HUES48 (cell line): ENCODE results near the gene WASHC2A.
A peak's percentile ranks its signal among the peaks of the same experiment; 100 is the strongest.
"Not testable (repeated sequence)": the region's sequence is repeated elsewhere in the genome, so short reads cannot be mapped to it uniquely, and the experiment has no call there.

ENCODE experiments used
- H3K27ac ChIP-seq: one replicate; pipeline ENCODE4 v1.7.0; 2013; ENCODE audit warnings: low read depth, low read length, inconsistent platforms
- H3K27me3 ChIP-seq: 2 replicates; pipeline ENCODE4 v1.6.1; 2013; ENCODE audit warnings: mild to moderate bottlenecking, low read length; ENCODE audit not compliant: control insufficient read depth, insufficient read depth
- H3K36me3 ChIP-seq: 2 replicates; pipeline ENCODE4 v1.6.1; 2013; ENCODE audit warnings: low read length; ENCODE audit not compliant: control insufficient read depth, insufficient read depth
- H3K4me1 ChIP-seq: 2 replicates; pipeline ENCODE4 v1.6.1; 2013; ENCODE audit warnings: mild to moderate bottlenecking, low read length; ENCODE audit not compliant: control insufficient read depth, insufficient read depth
- H3K4me3 ChIP-seq: 2 replicates; pipeline ENCODE4 v1.5.1; 2013; ENCODE audit warnings: mild to moderate bottlenecking, low read depth, low read length
- H3K9ac ChIP-seq: 2 replicates; pipeline ENCODE4 v1.6.1; 2013; ENCODE audit warnings: mild to moderate bottlenecking, low read depth, low read length, moderate library complexity
- H3K9me3 ChIP-seq: 2 replicates; pipeline ENCODE4 v1.6.1; 2013; ENCODE audit warnings: low read length; ENCODE audit not compliant: control insufficient read depth, insufficient read depth

The WASHC2A gene

DNA sequence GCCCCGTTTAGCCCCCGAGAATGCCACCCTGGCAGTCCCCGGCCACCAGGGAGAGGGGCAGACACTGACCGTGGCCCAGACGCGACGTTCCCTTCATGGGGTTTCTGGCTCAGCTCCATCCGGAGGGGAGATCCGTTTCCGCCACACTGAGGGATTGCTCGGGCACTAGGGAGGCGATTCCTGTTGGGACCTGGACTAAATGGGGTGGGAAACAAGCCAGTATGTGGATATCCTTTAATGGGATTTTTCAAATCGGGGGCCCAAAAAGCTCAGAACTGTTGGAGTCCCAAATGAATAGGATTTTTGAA lies 552 bp downstream of the WASHC2A start:
- not testable (repeated sequence) for H3K9ac ChIP-seq, H3K27ac ChIP-seq, H3K9me3 ChIP-seq, H3K27me3 ChIP-seq, H3K36me3 ChIP-seq, H3K4me1 ChIP-seq
- H3K4me3 ChIP-seq = peak overlapping the region; percentile 76; the same call in 1 of the 2 replicates

DNA sequence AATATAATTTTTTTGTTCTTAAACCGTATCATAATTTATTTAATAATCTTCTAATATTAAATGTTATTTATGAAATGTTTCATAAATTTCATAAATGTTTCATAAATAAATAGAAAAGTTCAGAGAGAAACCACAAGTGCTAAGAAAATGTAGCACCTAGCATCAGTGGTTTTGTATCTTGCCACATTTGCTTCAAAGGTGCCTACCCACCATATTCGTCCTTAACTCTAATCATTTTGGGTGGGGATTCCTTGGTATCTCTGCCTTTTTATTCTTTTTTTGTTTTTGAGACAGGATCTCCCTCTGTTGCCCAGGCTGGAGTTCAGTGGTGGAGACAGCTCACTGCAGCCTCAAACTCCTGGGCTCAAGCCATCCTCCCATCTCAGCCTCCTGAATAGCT lies 7.4 kb downstream of the WASHC2A start:
- not testable (repeated sequence) for H3K9me3 ChIP-seq, H3K27me3 ChIP-seq, H3K27ac ChIP-seq, H3K4me3 ChIP-seq, H3K4me1 ChIP-seq, H3K36me3 ChIP-seq, H3K9ac ChIP-seq

DNA sequence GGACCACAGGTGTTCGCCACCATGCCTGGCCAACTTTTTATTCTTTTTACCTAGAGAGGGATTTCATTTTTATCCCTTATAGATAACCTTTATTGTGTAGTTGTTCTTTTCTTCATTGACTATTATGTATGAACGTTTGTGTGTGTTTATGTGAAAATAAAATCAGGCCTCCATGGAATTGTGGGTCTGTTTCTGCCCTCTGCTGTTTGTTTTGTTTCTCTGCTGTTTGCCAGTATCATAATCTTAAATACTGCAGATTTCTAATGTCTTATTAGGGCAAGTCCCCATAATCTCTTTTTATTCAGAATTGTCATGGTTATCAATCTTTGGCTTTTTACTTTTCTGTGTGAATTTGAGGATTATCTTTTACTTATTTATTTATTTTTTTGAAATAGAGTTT lies 7.8 kb downstream of the WASHC2A start:
- H3K27ac ChIP-seq, H3K36me3 ChIP-seq: not testable (repeated sequence)

GRCh38 chr10:50091304-50091703 lies 23.6 kb downstream of the WASHC2A start:
- not testable (repeated sequence) for H3K9me3 ChIP-seq, H3K27ac ChIP-seq, H3K4me1 ChIP-seq, H3K36me3 ChIP-seq, H3K9ac ChIP-seq, H3K27me3 ChIP-seq, H3K4me3 ChIP-seq

More for the DNA sequence above, 7.8 kb downstream of the WASHC2A start:
- not testable (repeated sequence) for H3K27me3 ChIP-seq, H3K4me1 ChIP-seq, H3K4me3 ChIP-seq, H3K9ac ChIP-seq, H3K9me3 ChIP-seq

GRCh38 chr10:50092928-50093327 lies 25.2 kb downstream of the WASHC2A start:
- not testable (repeated sequence) for H3K27me3 ChIP-seq, H3K27ac ChIP-seq, H3K9ac ChIP-seq, H3K36me3 ChIP-seq, H3K4me3 ChIP-seq, H3K4me1 ChIP-seq, H3K9me3 ChIP-seq

GRCh38 chr10:50094630-50095029 lies 26.9 kb downstream of the WASHC2A start:
- not testable (repeated sequence) for H3K27me3 ChIP-seq, H3K4me3 ChIP-seq, H3K9ac ChIP-seq, H3K36me3 ChIP-seq, H3K4me1 ChIP-seq, H3K27ac ChIP-seq, H3K9me3 ChIP-seq

DNA sequence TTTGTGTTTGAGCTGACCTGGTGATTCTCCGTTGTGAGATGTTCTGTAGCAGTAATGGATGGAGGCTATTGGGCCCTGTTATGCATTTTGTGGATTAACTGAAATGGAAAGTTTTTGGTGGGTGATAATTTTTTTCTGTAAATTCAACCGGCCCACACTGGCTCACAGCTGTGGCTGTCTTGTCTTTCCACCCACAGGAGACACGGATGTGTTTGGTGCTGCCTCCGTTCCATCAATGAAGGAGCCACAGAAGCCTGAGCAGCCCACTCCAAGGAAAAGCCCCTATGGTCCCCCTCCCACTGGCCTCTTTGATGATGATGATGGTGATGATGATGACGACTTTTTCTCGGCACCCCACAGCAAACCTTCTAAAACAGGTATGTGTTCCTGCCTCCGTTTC lies 27.6 kb downstream of the WASHC2A start:
- not testable (repeated sequence) for H3K27ac ChIP-seq, H3K9ac ChIP-seq, H3K4me3 ChIP-seq, H3K9me3 ChIP-seq, H3K4me1 ChIP-seq, H3K27me3 ChIP-seq, H3K36me3 ChIP-seq

DNA sequence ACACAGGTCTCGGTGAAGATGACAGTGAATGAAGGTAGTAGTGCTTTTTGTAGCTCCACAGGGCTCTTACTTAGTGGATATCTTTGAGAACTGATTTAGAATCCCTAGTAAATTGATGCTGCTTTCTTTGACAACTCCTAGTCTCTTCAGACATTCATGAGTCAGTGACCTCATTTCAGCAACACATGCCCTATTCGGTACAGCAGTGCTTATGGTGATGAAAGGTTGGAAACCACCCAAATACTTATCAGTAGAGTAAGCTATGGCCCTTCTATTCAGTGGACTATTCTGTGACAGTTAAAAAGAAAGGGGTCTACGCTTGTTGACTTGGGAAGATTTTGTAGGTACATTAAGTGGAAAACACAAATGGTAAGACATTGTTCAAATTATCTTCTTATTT lies 29.0 kb downstream of the WASHC2A start:
- H3K27me3 ChIP-seq, H3K36me3 ChIP-seq, H3K4me3 ChIP-seq, H3K27ac ChIP-seq, H3K9me3 ChIP-seq, H3K9ac ChIP-seq, H3K4me1 ChIP-seq: not testable (repeated sequence)

GRCh38 chr10:50098645-50099044 lies 30.9 kb downstream of the WASHC2A start:
- H3K27me3 ChIP-seq, H3K9me3 ChIP-seq, H3K4me3 ChIP-seq, H3K9ac ChIP-seq, H3K4me1 ChIP-seq, H3K36me3 ChIP-seq, H3K27ac ChIP-seq: not testable (repeated sequence)

DNA sequence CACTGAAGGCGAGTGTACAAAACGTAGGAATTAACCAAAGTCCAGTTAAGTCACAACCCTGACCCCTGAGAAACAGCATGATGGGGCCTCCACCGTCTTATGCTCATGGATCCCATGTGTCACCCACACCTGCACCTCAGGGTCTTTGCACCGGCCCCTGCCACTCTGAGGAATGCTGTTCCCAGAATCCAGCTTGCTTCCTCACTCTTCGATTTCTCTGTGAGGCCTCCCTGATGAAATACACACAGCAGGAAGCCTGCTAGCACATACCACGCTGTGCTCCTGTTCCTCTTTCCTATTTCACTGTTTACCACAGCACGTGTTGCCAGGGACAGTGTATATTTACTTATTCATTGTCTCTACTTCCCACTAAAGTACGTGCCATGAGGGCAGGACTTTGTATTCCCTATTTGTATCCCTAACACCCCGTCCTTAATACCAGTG lies 33.4 kb downstream of the WASHC2A start:
- H3K27me3 ChIP-seq, H3K36me3 ChIP-seq, H3K4me1 ChIP-seq, H3K4me3 ChIP-seq, H3K9ac ChIP-seq, H3K9me3 ChIP-seq, H3K27ac ChIP-seq: not testable (repeated sequence)

DNA sequence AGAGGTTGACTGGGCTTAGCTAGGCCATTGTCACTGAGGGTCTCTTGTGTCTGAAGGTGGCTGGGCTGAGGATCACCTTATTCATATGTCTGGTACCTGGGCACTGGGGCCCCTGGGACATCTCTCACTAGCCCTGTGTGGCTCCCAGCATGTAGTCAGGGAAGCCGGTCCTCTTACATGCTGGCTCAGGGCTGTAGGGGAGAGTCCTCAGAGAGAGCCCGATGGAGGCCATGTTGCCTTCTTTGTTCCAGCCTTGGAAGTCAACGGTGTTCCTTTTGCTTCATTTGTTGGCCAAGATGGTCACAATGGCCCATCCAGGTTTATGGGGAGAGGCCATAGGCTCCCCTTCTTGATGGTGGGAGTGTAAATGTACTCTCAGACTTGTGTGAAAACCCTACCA lies 34.0 kb downstream of the WASHC2A start:
- not testable (repeated sequence) for H3K9ac ChIP-seq, H3K27me3 ChIP-seq, H3K27ac ChIP-seq, H3K4me1 ChIP-seq, H3K36me3 ChIP-seq, H3K9me3 ChIP-seq, H3K4me3 ChIP-seq

GRCh38 chr10:50102267-50102666 lies 34.5 kb downstream of the WASHC2A start:
- not testable (repeated sequence) for H3K9ac ChIP-seq, H3K4me3 ChIP-seq, H3K27ac ChIP-seq, H3K36me3 ChIP-seq, H3K4me1 ChIP-seq, H3K27me3 ChIP-seq, H3K9me3 ChIP-seq
